ENCODE results near the gene OGDH. TPM values are rescaled to one million over a fixed set of nuclear protein-coding genes. Genes with fewer than 3 reads are reported as not detected.

Gene OGDH
- total and polyA plus RNA-seq, 2 of the 13 experiments (the other 11 are each of a cell fraction or from before 2014, with no cell fraction given): 17.4 to 25.4 TPM

GRCh38 chr7:44606341-44607140 is at the start of gene OGDH (continued):
- TF ChIP-seq ZBTB40 (IDR thresholded peaks at IDR 0.05): no peak
- peak; percentile 41 for TF ChIP-seq ZBTB40 (CRISPR knock-in tag; IDR thresholded peaks at IDR 0.05)
- TF ChIP-seq ARID2 (CRISPR knock-in tag; IDR thresholded peaks at IDR 0.05; ENCODE audit: borderline replicate concordance): peak; percentile 6; the same call in 1 of the 2 replicates
- no peak for TF ChIP-seq SMAD9 (CRISPR knock-in tag; IDR thresholded peaks at IDR 0.05)
- TF ChIP-seq UBTF (CRISPR knock-in tag; IDR thresholded peaks at IDR 0.05): peak; percentile 46
- peak; percentile 88; the same call in 1 of the 2 replicates for TF ChIP-seq CENPT (CRISPR knock-in tag; IDR thresholded peaks at IDR 0.05; ENCODE audit: low read depth)
- TF ChIP-seq SAP130 (CRISPR knock-in tag; IDR thresholded peaks at IDR 0.05; ENCODE audit: low read depth): peak; percentile 98
- no peak for TF ChIP-seq NFIC (IDR thresholded peaks at IDR 0.05; ENCODE audit: low read length)
- no peak for TF ChIP-seq ZNF850 (CRISPR knock-in tag; conservative IDR thresholded peaks at IDR 0.05)
- TF ChIP-seq DMTF1 (CRISPR knock-in tag; IDR thresholded peaks at IDR 0.05): no peak
- no peak for TF ChIP-seq GTF2F1 (IDR thresholded peaks at IDR 0.05; ENCODE audit: low read length)
- TF ChIP-seq ZNF841 (CRISPR knock-in tag; IDR thresholded peaks at IDR 0.05; ENCODE audit: borderline replicate concordance): no peak
- peak; percentile 62 for TF ChIP-seq IRF2 (CRISPR knock-in tag; IDR thresholded peaks at IDR 0.05)
- 0 out of 2 replicates have a peak, but pooled peaks have one; percentile 8 for TF ChIP-seq KDM6A (CRISPR knock-in tag; IDR thresholded peaks at IDR 0.05; ENCODE audit: low read depth)
- TF ChIP-seq PPARG (CRISPR knock-in tag; conservative IDR thresholded peaks at IDR 0.05): peak; percentile 35; the same call in 1 of the 2 replicates
- TF ChIP-seq ATM (IDR thresholded peaks at IDR 0.05; ENCODE audit: borderline replicate concordance): no peak
- TF ChIP-seq MIER3 (CRISPR knock-in tag; IDR thresholded peaks at IDR 0.05; ENCODE audit: borderline replicate concordance): peak; percentile 77; the same call in 1 of the 2 replicates
